MM.1S (cell line): Measurements from ENCODE around the gene ORAI1.

Source experiments
- DNase-seq: peaks from one replicate; pipeline ENCODE4 v3.0.0-alpha.2; 2015
- H2AFZ ChIP-seq: fragments of 300-600 bp; sonication (generic); 2 replicates; pipeline ENCODE4 v1.6.0; 2016; ENCODE audit warnings: antibody characterized with exemption, low read length
- H3F3A ChIP-seq: fragments of 300-600 bp; sonication (generic); 2 replicates; pipeline ENCODE4 v1.6.1; 2016; ENCODE audit warnings: mild to moderate bottlenecking, antibody characterized with exemption, low read length, moderate library complexity, mixed read lengths; ENCODE audit not compliant: insufficient read depth
- H3K27ac ChIP-seq: fragments of 300-600 bp; sonication (generic); 2 replicates; pipeline ENCODE4 v1.5.1; 2016; ENCODE audit warnings: mild to moderate bottlenecking, low read length
- H3K27me3 ChIP-seq: fragments of 300-600 bp; sonication (generic); replicated peaks from 2 replicates; pipeline ENCODE4 v1.6.0; 2016; ENCODE audit warnings: low read length; ENCODE audit not compliant: insufficient read depth
- H3K36me3 ChIP-seq: fragments of 300-600 bp; sonication (generic); replicated peaks from 2 replicates; pipeline ENCODE4 v1.6.1; 2016; ENCODE audit warnings: mild to moderate bottlenecking, low read length, mixed read lengths; ENCODE audit not compliant: insufficient read depth
- H3K4me1 ChIP-seq: fragments of 300-600 bp; sonication (generic); 2 replicates; pipeline ENCODE4 v1.6.1; 2016; ENCODE audit warnings: low read length, mixed read lengths
- H3K4me2 ChIP-seq: fragments of 300-600 bp; sonication (generic); 2 replicates; pipeline ENCODE4 v1.6.0; 2016; ENCODE audit warnings: low read depth, low read length
- H3K4me3 ChIP-seq: fragments of 300-600 bp; sonication (generic); 2 replicates; pipeline ENCODE4 v1.5.1; 2016; ENCODE audit warnings: low read length, mixed read lengths
- H3K79me2 ChIP-seq: fragments of 300-600 bp; sonication (generic); 2 replicates; pipeline ENCODE4 v1.6.1; 2016; ENCODE audit warnings: mixed run types, low read length, mixed read lengths
- H3K9ac ChIP-seq: fragments of 300-600 bp; sonication (generic); 2 replicates; pipeline ENCODE4 v1.6.1; 2016; ENCODE audit warnings: low read length, mixed read lengths
- H3K9me2 ChIP-seq: fragments of 300-600 bp; sonication (generic); replicated peaks from 2 replicates; pipeline ENCODE4 v1.6.1; 2016; ENCODE audit warnings: mild to moderate bottlenecking, low read length, mixed read lengths; ENCODE audit not compliant: insufficient read depth
- H3K9me3 ChIP-seq: fragments of 300-600 bp; sonication (generic); replicated peaks from 2 replicates; pipeline ENCODE4 v1.6.1; 2016; ENCODE audit warnings: mild to moderate bottlenecking, low read length, mixed read lengths; ENCODE audit not compliant: insufficient read depth
- H4K20me1 ChIP-seq: fragments of 300-600 bp; sonication (generic); 2 replicates; pipeline ENCODE4 v1.6.1; 2016; ENCODE audit warnings: mild to moderate bottlenecking, low read length, moderate library complexity, mixed read lengths; ENCODE audit not compliant: insufficient read depth
- CTCF ChIP-seq: fragments of 300-600 bp; sonication (generic); IDR thresholded peaks from 2 replicates; pipeline ENCODE4 v1.5.1; 2016; ENCODE audit warnings: antibody characterized with exemption, low read length, mixed read lengths
- EZH2 ChIP-seq: fragments of 300-600 bp; sonication (generic); optimal IDR thresholded peaks from 2 replicates; pipeline ENCODE3; 2017; ENCODE audit warnings: low read depth, mild to moderate bottlenecking, antibody characterized with exemption, low read length, mixed read lengths
- EZH2phosphoT487 ChIP-seq: fragments of 300-600 bp; sonication (generic); IDR thresholded peaks from 2 replicates; pipeline ENCODE4 v1.6.1; 2018; ENCODE audit warnings: antibody characterized with exemption, low read length

ORAI1 gene

GRCh38 chr12:121634836-121635235, 8.5 kb downstream of the ORAI1 start:
- 0 out of 2 replicates have a peak, but pooled peaks cover under 1% of the 10 kb centered on the region for H3K4me1 ChIP-seq

DNA sequence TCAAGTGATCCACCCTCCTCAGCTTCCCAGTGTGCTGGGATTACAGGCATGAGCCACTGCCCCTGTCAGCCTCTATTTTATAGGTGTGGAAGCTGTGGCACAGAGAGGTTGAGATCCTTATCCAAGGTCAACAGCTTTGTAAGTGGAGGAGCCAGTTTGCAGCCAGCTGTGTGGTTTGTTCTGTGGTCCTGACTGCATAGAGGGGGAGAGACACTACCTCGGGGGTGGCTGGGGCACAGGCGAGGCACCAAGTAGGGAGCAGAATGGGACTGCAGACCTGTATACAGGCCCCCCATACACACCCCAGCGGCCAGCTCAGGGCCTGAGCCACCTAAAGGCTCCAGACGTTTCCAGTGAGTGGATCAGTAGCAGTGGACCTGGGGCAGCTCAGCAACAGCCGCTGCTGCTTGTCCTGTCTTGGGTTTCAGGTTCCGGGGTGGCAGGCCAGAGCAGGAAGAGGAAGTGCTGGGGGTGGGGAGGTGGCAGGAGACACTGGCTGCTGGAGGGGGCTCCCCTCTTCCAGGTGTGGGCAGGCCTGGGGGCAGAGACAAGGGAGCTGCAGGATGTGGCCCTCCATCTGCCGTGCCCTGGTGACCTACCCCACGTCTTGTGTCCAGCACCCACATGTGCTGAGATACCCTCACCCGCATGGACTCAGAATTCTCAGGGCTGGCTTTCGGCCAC, 11.0 kb downstream of the ORAI1 start:
- H3K4me1 ChIP-seq = no peaks in the 10 kb centered on the region
- no peaks in the 10 kb centered on the region for H3K9me2 ChIP-seq
- no peaks in the 10 kb centered on the region for H4K20me1 ChIP-seq
- no peaks in the 10 kb centered on the region for H3K27me3 ChIP-seq
- H3K36me3 ChIP-seq = no peaks in the 10 kb centered on the region
- H2AFZ ChIP-seq = no peak overlapping the region
- DNase-seq = no peak
- no peaks in the 10 kb centered on the region for H3K9me3 ChIP-seq
- no peak overlapping the region for H3K27ac ChIP-seq
- no peak overlapping the region for H3K9ac ChIP-seq
- H3K4me3 ChIP-seq = no peak overlapping the region
- H3K4me2 ChIP-seq = no peak overlapping the region
- no peaks in the 10 kb centered on the region for H3F3A ChIP-seq
- TF ChIP-seq EZH2 = no peak
- no peaks in the 10 kb centered on the region for H3K79me2 ChIP-seq

More at GRCh38 chr12:121634836-121635235, 8.5 kb downstream of the ORAI1 start:
- Histone ChIP-seq H3K79me2 (no peaks in the 10 kb centered on the region), H3K27me3 (no peaks in the 10 kb centered on the region), H3K9me3 (no peaks in the 10 kb centered on the region), H3K4me3 (no peak overlapping the region), H2AFZ (no peak overlapping the region), H3K9ac (no peak overlapping the region), H3K36me3 (no peaks in the 10 kb centered on the region), H3K9me2 (no peaks in the 10 kb centered on the region), H3F3A (no peaks in the 10 kb centered on the region), H4K20me1 (no peaks in the 10 kb centered on the region), H3K27ac (no peak overlapping the region), H3K4me2 (no peak overlapping the region)
- TF ChIP-seq EZH2 = no peak
- TF ChIP-seq CTCF = no peak
- TF ChIP-seq EZH2phosphoT487 = no peak
- no peak for DNase-seq

- H3K4me3 ChIP-seq = no peak overlapping the region
- DNase-seq = no peak
- no peaks in the 10 kb centered on the region for H3K36me3 ChIP-seq
- no peaks in the 10 kb centered on the region for H3K9me3 ChIP-seq
- no peaks in the 10 kb centered on the region for H3K27me3 ChIP-seq
- no peaks in the 10 kb centered on the region for H3F3A ChIP-seq
- no peak overlapping the region for H3K9ac ChIP-seq
- no peak overlapping the region for H3K4me2 ChIP-seq
- TF ChIP-seq EZH2phosphoT487 (no peak), CTCF (no peak), EZH2 (no peak)
- H2AFZ ChIP-seq = no peak overlapping the region
- no peaks in the 10 kb centered on the region for H3K9me2 ChIP-seq
- H3K27ac ChIP-seq = no peak overlapping the region
- H4K20me1 ChIP-seq = no peaks in the 10 kb centered on the region
- no peaks in the 10 kb centered on the region for H3K79me2 ChIP-seq
- H3K4me1 ChIP-seq = no peaks in the 10 kb centered on the region
These were observed 12.2 kb downstream of the ORAI1 start for GRCh38 chr12:121638298-121639202.
